WI38 (cell line): ENCODE results near the gene TEX48.
A peak's percentile ranks its signal among the peaks of the same experiment; 100 is the strongest.

Source experiments
- H3K4me3 ChIP-seq: 2 replicates; pipeline ENCODE4 v1.5.1; 2011; ENCODE audit warnings: low read depth, mild to moderate bottlenecking, control low read depth, low read length
- TF ChIP-seq, protein P1 (sequence below): IDR thresholded peaks from 2 replicates; pipeline ENCODE4 v1.5.1; 2012; ENCODE audit warnings: low read depth, mild to moderate bottlenecking, control low read depth, low read length

Gene TEX48

DNA sequence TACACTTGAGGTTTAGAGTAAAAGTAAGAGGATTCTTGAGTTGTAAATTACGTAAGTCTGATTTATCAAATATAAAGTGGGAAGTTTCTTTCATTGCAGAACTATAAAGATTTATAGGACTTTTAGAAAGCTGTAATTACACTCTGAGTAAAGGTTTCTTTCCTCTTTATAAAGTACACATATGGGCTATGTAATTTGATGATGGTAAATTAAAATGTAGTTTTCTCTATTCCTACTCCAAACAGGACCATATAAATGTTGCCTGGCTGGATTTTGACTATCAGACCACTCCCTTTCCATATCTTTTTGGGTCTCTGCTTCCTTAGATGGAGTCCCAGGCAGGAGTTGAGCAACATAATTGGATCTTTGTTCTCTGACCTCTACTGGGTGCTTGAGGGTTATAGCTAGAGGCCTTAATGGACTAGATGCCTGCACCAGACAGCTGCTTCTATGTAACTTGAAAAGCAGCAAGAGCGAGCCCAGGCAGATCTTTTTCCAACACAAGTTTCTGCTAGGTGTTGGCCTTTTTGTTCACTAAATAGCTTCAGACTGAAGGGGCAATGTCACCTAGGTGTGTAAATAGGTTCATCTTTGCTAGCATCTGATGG lies 11.4 kb upstream of the TEX48 start:
- TF ChIP-seq, protein P1, sequence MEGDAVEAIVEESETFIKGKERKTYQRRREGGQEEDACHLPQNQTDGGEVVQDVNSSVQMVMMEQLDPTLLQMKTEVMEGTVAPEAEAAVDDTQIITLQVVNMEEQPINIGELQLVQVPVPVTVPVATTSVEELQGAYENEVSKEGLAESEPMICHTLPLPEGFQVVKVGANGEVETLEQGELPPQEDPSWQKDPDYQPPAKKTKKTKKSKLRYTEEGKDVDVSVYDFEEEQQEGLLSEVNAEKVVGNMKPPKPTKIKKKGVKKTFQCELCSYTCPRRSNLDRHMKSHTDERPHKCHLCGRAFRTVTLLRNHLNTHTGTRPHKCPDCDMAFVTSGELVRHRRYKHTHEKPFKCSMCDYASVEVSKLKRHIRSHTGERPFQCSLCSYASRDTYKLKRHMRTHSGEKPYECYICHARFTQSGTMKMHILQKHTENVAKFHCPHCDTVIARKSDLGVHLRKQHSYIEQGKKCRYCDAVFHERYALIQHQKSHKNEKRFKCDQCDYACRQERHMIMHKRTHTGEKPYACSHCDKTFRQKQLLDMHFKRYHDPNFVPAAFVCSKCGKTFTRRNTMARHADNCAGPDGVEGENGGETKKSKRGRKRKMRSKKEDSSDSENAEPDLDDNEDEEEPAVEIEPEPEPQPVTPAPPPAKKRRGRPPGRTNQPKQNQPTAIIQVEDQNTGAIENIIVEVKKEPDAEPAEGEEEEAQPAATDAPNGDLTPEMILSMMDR = no peak
- H3K4me3 ChIP-seq = no peak overlapping the region

DNA sequence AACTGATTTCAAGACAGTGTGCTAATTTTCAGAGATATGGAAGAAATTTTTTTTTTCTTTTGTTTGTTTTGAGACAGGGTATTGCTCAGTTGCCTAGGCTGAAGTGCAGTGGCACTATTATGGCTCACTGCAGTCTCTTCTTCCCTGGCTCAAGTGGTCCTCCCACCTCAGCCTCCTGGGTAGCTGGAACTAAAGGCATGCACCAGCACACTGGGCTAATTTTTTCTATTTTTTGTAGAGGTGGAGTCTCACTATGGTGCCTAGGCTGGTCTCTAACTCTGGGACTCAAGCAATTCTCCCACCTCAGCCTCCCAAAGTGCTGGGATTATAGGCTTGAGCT lies 9.9 kb upstream of the TEX48 start:
- TF ChIP-seq, protein P1 = no peak
- H3K4me3 ChIP-seq = no peak overlapping the region

DNA sequence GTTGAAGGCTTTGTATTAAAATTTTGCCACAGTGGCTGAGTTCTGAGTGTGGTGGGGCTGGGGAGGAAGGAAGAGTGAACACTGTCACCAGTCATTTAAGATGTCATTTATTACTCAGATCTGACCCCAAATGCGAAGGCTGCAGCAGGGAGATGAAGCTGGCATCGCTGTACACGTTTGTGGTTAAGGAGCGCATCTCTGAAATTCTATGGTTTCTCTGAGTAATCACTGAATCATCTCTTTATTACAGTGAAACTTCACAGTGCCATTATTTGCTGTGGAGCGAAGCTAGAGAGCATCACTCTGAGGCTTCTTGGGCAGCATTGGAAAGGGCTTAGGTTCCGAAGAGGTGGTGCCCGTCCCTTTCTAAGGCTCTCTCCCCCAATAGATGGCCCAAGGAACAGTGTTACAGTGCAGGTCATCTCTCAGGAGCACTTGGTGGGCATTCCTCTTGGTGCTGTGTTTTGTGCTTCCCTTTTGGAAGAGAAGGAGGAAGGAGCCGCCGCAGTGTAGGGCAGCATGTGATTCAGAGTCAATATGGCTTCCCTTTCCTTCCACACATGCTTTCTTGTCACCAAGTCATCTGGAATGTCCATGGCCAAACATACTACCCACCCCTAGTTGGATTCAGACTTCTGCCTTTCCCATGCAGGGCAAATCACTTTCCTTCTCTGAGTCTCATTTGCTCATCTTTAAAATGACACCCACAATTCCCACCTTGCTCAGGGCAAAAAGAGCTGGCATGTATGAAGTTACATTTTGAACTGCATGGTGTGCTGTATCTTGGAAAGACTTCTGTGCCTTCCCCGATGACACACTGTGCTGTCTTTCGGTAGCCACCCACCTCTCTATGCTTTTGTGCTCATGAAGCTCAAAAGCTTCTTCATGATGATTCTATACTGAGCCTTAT lies 9.3 kb upstream of the TEX48 start:
- H3K4me3 ChIP-seq = peak overlapping the region; percentile 22; the same call in 1 of the 2 replicates
- TF ChIP-seq, protein P1 = no peak

DNA sequence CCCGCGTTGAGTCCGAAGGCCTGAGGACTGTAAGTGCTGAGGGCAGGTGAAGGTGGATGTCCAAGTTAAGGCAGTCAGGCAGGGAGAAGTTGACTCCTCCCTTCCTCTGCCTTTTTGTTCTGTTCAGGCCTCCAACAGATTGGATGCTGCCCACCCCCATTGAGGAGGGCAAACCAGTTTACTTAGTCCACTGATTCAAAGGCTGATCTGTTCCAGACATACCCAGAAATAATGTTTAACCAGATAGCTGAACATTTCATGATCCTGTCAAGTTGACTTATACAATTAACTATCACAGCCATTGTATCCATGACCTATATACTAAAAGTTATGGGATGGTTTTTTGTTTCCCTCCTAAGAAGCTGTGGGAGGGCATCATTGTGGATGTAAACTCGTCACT lies 8.3 kb upstream of the TEX48 start:
- TF ChIP-seq, protein P1 = no peak
- no peak overlapping the region for H3K4me3 ChIP-seq

DNA sequence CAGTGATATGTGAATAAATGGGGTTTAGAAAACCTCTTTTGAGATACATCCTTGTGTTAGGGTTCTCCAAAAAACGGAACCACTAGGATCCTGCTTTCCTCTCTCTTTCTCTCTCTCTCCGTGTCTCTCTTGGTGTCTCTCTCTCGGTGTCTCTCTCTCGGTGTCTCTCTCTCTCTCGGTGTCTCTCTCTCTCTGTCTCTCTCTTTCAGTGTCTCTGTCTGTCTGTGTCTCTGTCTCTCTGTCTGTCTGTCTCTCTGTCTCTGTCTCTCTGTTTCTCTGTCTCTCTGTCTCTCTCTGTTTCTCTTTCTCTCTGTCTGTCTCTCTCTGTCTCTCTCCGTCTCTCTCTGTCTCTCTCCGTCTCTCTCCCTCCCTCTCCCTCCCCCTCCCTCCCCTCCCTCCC lies 7.8 kb upstream of the TEX48 start:
- TF ChIP-seq, protein P1 = no peak

DNA sequence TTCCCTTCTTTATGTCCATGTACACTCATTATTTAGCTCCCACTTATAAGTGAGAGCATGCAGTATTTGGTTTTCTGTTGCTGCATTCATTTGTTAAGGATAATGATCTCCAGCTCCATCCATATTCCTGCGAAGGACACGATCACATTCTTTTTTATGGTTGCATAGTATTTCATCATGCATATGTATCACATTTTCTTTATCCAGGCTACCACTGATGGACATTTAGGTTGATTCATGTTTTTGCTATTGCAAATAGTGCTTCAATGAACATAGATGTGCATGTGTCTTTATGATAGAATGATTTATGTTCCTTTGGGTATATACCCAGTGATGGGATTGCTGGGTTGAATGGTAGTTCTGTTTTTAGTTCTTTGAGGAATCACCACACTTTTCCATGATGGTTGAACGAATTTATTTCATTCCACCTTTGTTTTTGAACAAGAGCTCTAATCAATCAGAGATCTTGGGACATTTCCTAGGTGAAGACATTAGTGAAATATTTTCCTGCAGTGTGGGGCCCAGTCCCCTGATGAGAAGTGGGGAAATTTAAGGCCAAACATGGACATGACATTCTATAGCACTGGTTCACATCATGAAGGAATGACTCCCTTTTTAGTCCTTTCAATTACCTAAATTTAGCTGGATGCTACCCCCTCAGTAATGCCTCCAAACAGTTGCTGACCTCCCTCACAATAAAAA lies 7.1 kb upstream of the TEX48 start:
- TF ChIP-seq, protein P1 = no peak
- no peak overlapping the region for H3K4me3 ChIP-seq

More for the DNA sequence above, 7.8 kb upstream of the TEX48 start:
- H3K4me3 ChIP-seq = no peak overlapping the region
